ENCODE results near the gene CFAP73.

DNA sequence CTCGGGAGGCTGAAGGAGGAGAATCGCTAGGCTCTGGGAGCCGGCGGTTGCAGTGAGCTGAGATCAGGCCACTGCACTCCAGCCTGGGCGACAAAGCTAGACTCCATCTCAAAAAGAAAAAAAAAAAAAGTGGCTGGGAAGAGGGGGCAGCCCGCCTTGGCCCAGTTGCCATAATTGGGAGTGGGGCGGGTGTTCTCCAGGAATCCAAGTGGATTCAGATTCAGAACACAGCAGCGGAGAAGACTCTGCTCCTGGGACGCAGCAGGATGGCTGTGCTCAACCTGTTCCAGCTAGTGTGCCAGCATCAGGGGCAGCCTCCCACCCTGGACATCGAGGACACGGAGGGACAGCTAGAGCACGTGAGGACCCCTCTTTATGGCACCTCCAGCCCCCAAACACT lies 5.5 kb downstream of the CFAP73 start:
- TF ChIP-seq, protein P1, sequence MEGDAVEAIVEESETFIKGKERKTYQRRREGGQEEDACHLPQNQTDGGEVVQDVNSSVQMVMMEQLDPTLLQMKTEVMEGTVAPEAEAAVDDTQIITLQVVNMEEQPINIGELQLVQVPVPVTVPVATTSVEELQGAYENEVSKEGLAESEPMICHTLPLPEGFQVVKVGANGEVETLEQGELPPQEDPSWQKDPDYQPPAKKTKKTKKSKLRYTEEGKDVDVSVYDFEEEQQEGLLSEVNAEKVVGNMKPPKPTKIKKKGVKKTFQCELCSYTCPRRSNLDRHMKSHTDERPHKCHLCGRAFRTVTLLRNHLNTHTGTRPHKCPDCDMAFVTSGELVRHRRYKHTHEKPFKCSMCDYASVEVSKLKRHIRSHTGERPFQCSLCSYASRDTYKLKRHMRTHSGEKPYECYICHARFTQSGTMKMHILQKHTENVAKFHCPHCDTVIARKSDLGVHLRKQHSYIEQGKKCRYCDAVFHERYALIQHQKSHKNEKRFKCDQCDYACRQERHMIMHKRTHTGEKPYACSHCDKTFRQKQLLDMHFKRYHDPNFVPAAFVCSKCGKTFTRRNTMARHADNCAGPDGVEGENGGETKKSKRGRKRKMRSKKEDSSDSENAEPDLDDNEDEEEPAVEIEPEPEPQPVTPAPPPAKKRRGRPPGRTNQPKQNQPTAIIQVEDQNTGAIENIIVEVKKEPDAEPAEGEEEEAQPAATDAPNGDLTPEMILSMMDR (conservative IDR thresholded peaks at IDR 0.05), result no peak
- TF ChIP-seq ZFX (IDR thresholded peaks at IDR 0.05), result no peak
